ENCODE data around the gene COX8C. TPM values are rescaled to one million over a fixed set of nuclear protein-coding genes. Genes with fewer than 3 reads are reported as not detected.

The COX8C gene
- polyA plus RNA-seq, 2 of the 4 experiments (the other 2 are of a cell fraction) = not detected

GRCh38 chr14:93323600-93324174 lies 23.3 kb upstream of the COX8C start (continued):
- TF ChIP-seq RCOR1 (IDR thresholded peaks at IDR 0.05; ENCODE audit: low read depth, low read length) (no peak), BCL3 (IDR thresholded peaks at IDR 0.05) (no peak), ESRRA (IDR thresholded peaks at IDR 0.05; ENCODE audit: borderline replicate concordance, low read length) (no peak), CHD2 (IDR thresholded peaks at IDR 0.05; ENCODE audit: low read length, partially characterized antibody) (no peak), HOXA7 (CRISPR knock-in tag; IDR thresholded peaks at IDR 0.05) (no peak), SREBF2 (IDR thresholded peaks at IDR 0.05) (no peak)

GRCh38 chr14:93326196-93326595 lies 20.8 kb upstream of the COX8C start:
- ATAC-seq (no peak), FAIRE-seq (no peak), DNase-seq (ENCODE audit: low read depth in 1 of 2, low spot score in 1 of 2) (no peak)
- peaks cover 34% of the 10 kb centered on the region for H3K4me1 ChIP-seq
- H3K4me2 ChIP-seq = no peak overlapping the region
- no peak overlapping the region for H3K27ac ChIP-seq
- POLR2A ChIA-PET = no interaction called here
- H3K9me3 ChIP-seq = no peaks in the 10 kb centered on the region
- TF ChIP-seq JUN (IDR thresholded peaks at IDR 0.05) (no peak), USF2 (IDR thresholded peaks at IDR 0.05) (no peak), ATOH8 (CRISPR knock-in tag; IDR thresholded peaks at IDR 0.05; ENCODE audit: low read depth) (no peak), ZC3H11A (IDR thresholded peaks at IDR 0.05) (no peak), KDM1A (IDR thresholded peaks at IDR 0.05; ENCODE audit: low read depth) (no peak), CBX8 (IDR thresholded peaks at IDR 0.05) (no peak), ELK1 (IDR thresholded peaks at IDR 0.05; ENCODE audit: low read depth, low read length) (no peak), SREBF2 (IDR thresholded peaks at IDR 0.05) (no peak), CEBPB (IDR thresholded peaks at IDR 0.05) (no peak), RFX5 (IDR thresholded peaks at IDR 0.05) (no peak), MYC (IDR thresholded peaks at IDR 0.05; ENCODE audit: borderline replicate concordance, low read length) (no peak), GATA3 (IDR thresholded peaks at IDR 0.05; ENCODE audit: borderline replicate concordance) (no peak), POLR2A (IDR thresholded peaks at IDR 0.05; ENCODE audit: low read length) (no peak), KDM5A (IDR thresholded peaks at IDR 0.05) (no peak), FOSB (CRISPR knock-in tag; IDR thresholded peaks at IDR 0.05) (no peak), RARB (CRISPR knock-in tag; IDR thresholded peaks at IDR 0.05) (no peak)
- CTCF ChIA-PET = interaction anchor here (0.6 kb wide), 1 partner anchor 816 kb away, joined by 3 read pairs; no protein-coding TSS in a partner anchor
- 82% methylated on average over 5 of the region's 5 CpGs for WGBS (ENCODE audit: missing lambda C conversion rate)
- H3K4me3 ChIP-seq = no peak overlapping the region

GRCh38 chr14:93328546-93328945 lies 18.4 kb upstream of the COX8C start:
- DNase-seq (ENCODE audit: low read depth in 1 of 2, low spot score in 1 of 2) = no peak

More at GRCh38 chr14:93328546-93328945, 18.4 kb upstream of the COX8C start:
- Histone ChIP-seq H3K4me2 (peak overlapping the region; percentile 97; the same call in 1 of the 3 replicates), H3K4me3 (no peak overlapping the region), H3K4me1 (peaks cover 28% of the 10 kb centered on the region), H3K9me3 (no peaks in the 10 kb centered on the region), H3K27ac (no peak overlapping the region)
- FAIRE-seq (no peak), ATAC-seq (no peak)
- TF ChIP-seq CTCF (IDR thresholded peaks at IDR 0.05) (no peak), ESRRA (IDR thresholded peaks at IDR 0.05; ENCODE audit: borderline replicate concordance, low read length) (no peak)
- WGBS (ENCODE audit: missing lambda C conversion rate) = 91% methylated on average over 6 of the region's 6 CpGs
- CTCF ChIA-PET = interaction anchor here (1.1 kb wide), 1 partner anchor 151 kb away, joined by 3 read pairs; no protein-coding TSS in a partner anchor
- POLR2A ChIA-PET = no interaction called here
